ENCODE data around the gene NCAM1.

GRCh38 chr11:113181094-113181493 is 219.9 kb downstream of the NCAM1 start:
- TF ChIP-seq CTCF (IDR thresholded peaks at IDR 0.05) (no peak), POLR2A (IDR thresholded peaks at IDR 0.05) (no peak), POLR2AphosphoS5 (IDR thresholded peaks at IDR 0.05; ENCODE audit: insufficient read depth in 1 of 2, low read depth in 1 of 2) (no peak)

All from vagina (tissue), 2 donors.